Fibroblast of lung (primary cell): ENCODE results near the gene RAB8B.

Source experiments
- CTCF ChIP-seq, 2 donors: IDR thresholded peaks in 1 of 2; conservative IDR thresholded peaks in 1 of 2; 1 replicate in 1 of 2; 2 replicates in 1 of 2; pipeline ENCODE4 v1.5.1; 2011 to 2012; ENCODE audit warnings: low read length in 2 of 2, control low read depth in 1 of 2, inconsistent platforms in 1 of 2, low read depth in 1 of 2, mild to moderate bottlenecking in 1 of 2
- EZH2 ChIP-seq: IDR thresholded peaks from 2 replicates; pipeline ENCODE4 v1.5.1; 2012; ENCODE audit warnings: low read length, control low read depth, mild to moderate bottlenecking; ENCODE audit errors: missing control alignments

DNA sequence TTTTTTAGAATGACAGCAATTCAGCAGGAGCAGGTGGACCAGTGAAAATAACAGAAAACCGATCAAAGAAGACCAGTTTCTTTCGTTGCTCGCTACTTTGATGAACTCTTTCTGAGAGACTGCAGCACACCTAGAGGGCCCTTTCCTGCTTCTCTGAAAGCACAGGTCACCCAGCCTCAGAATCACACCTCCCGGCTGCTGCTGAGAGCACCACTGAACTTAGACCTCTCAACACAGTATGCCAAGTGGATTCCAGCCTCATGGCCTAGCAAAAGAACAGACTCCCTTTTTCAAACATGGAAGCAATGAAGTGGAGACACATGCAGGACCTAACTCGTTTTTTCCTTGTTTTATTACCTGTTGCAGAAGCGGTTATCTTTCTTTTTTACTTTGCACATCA, 74.1 kb downstream of the RAB8B start:
- no peak for TF ChIP-seq CTCF (conservative IDR thresholded peaks at IDR 0.05 in 1 of 2, IDR thresholded peaks at IDR 0.05 in 1 of 2; ENCODE audit: low read depth in 1 of 2, low read length in 2 of 2)
- TF ChIP-seq EZH2, result no peak
